VCaP (cell line): ENCODE measurements around the gene GRIN2A.

Experiments used
- H3K27ac ChIP-seq: fragments of 450-650 bp; 2 replicates; pipeline ENCODE4 v1.5.1; 2017
- CTCF ChIP-seq: fragments of 450-650 bp; conservative IDR thresholded peaks from 2 replicates; pipeline ENCODE4 v1.5.1; 2017; ENCODE audit warnings: mild to moderate bottlenecking, moderate library complexity

The GRIN2A gene

GRCh38 chr16:10153985-10154384 lies 28.2 kb downstream of the GRIN2A start:
- no peak for TF ChIP-seq CTCF
- no peak overlapping the region for H3K27ac ChIP-seq

GRCh38 chr16:10151718-10152117 lies 30.5 kb downstream of the GRIN2A start:
- H3K27ac ChIP-seq: no peak overlapping the region
- TF ChIP-seq CTCF: no peak

GRCh38 chr16:10150906-10151305 lies 31.3 kb downstream of the GRIN2A start:
- no peak overlapping the region for H3K27ac ChIP-seq
- TF ChIP-seq CTCF: no peak

GRCh38 chr16:10145542-10146035 lies 36.6 kb downstream of the GRIN2A start:
- TF ChIP-seq CTCF: no peak
- H3K27ac ChIP-seq: no peak overlapping the region

- TF ChIP-seq CTCF: no peak
- no peak overlapping the region for H3K27ac ChIP-seq
Measured at GRCh38 chr16:10141671-10142070, 40.6 kb downstream of the GRIN2A start.

- no peak overlapping the region for H3K27ac ChIP-seq
Measured at GRCh38 chr16:10138881-10139280, 43.3 kb downstream of the GRIN2A start.

GRCh38 chr16:10137341-10137740 lies 44.9 kb downstream of the GRIN2A start:
- TF ChIP-seq CTCF: no peak
- H3K27ac ChIP-seq: no peak overlapping the region

More at GRCh38 chr16:10138881-10139280, 43.3 kb downstream of the GRIN2A start:
- TF ChIP-seq CTCF: no peak
